HEK293T (cell line): Measurements from ENCODE around the gene HEXIM1.

ENCODE experiments used
- CTCF ChIA-PET: fragments of 350-600 bp; formaldehyde crosslinking; extraction: SDS; loops from one replicate; lab custom pipeline; 2021; ENCODE audit warnings: antibody characterized with exemption, inconsistent platforms; lab: Yijun Ruan, JAX
- POLR2A ChIA-PET: fragments of 350-600 bp; formaldehyde crosslinking; extraction: SDS; loops from one replicate; lab custom pipeline; 2020; ENCODE audit warnings: antibody characterized with exemption, inconsistent platforms; lab: Yijun Ruan, JAX
- DNase-seq: peaks from one replicate; pipeline ENCODE4 v3.0.0; 2012; ENCODE audit warnings: mixed read lengths; ENCODE audit errors: extremely low spot score
- ARNT ChIP-seq: fragments of 450-650 bp; IDR thresholded peaks from 2 replicates; pipeline ENCODE4 v1.6.1; 2017; ENCODE audit warnings: mild to moderate bottlenecking
- BHLHE40 ChIP-seq: fragments of 450-650 bp; IDR thresholded peaks from 2 replicates; pipeline ENCODE4 v1.6.1; 2016; ENCODE audit warnings: mild to moderate bottlenecking, moderate library complexity, borderline replicate concordance
- CTBP1 ChIP-seq: fragments of 450-650 bp; IDR thresholded peaks from 2 replicates; pipeline ENCODE4 v1.6.1; 2016; ENCODE audit warnings: borderline replicate concordance
- ELF4 ChIP-seq: fragments of 450-650 bp; IDR thresholded peaks from 2 replicates; pipeline ENCODE4 v1.6.1; 2017; ENCODE audit warnings: antibody characterized with exemption
- FOXA1 ChIP-seq: fragments of 450-650 bp; IDR thresholded peaks from 2 replicates; pipeline ENCODE4 v1.6.1; 2016; ENCODE audit warnings: mild to moderate bottlenecking
- FOXK2 ChIP-seq: fragments of 450-650 bp; IDR thresholded peaks from 2 replicates; pipeline ENCODE4 v1.6.1; 2016; ENCODE audit warnings: mild to moderate bottlenecking
- FOXM1 ChIP-seq: fragments of 450-650 bp; IDR thresholded peaks from 2 replicates; pipeline ENCODE4 v1.6.1; 2017; ENCODE audit warnings: mild to moderate bottlenecking, borderline replicate concordance
- HDGF ChIP-seq: fragments of 450-650 bp; IDR thresholded peaks from 2 replicates; pipeline ENCODE4 v1.6.1; 2017; ENCODE audit warnings: antibody characterized with exemption, borderline replicate concordance
- L3MBTL2 ChIP-seq: fragments of 450-650 bp; conservative IDR thresholded peaks from 2 replicates; pipeline ENCODE4 v1.6.1; 2016; ENCODE audit warnings: mild to moderate bottlenecking
- LEF1 ChIP-seq: fragments of 450-650 bp; IDR thresholded peaks from 2 replicates; pipeline ENCODE4 v1.6.1; 2017; ENCODE audit warnings: mild to moderate bottlenecking, borderline replicate concordance
- NFRKB ChIP-seq: fragments of 450-650 bp; IDR thresholded peaks from 2 replicates; pipeline ENCODE4 v1.6.1; 2016; ENCODE audit warnings: mild to moderate bottlenecking, moderate library complexity
- SP1 ChIP-seq: fragments of 450-650 bp; IDR thresholded peaks from 2 replicates; pipeline ENCODE4 v1.6.1; 2017
- SUZ12 ChIP-seq: fragments of 450-650 bp; IDR thresholded peaks from 2 replicates; pipeline ENCODE4 v1.6.1; 2016; ENCODE audit warnings: mild to moderate bottlenecking
- TARDBP ChIP-seq: fragments of 450-650 bp; IDR thresholded peaks from 2 replicates; pipeline ENCODE4 v1.6.1; 2016
- ZNF384 ChIP-seq: fragments of 450-650 bp; IDR thresholded peaks from 2 replicates; pipeline ENCODE4 v1.6.1; 2016
- TF ChIP-seq, protein P1 (sequence below): fragments of 450-650 bp; IDR thresholded peaks from 2 replicates; pipeline ENCODE4 v1.6.1; 2016

The HEXIM1 gene

GRCh38 chr17:45197108-45197507 is 48.8 kb downstream of the HEXIM1 start:
- peak; percentile 5 for DNase-seq
- TF ChIP-seq FOXK2 (no peak), CTBP1 (no peak)
- ChIA-PET POLR2A (interaction anchor here (0.7 to 6.8 kb wide), 10 partner anchors 10 to 72 kb away, joined by 3 to 117 read pairs (median 5); partner anchors contain the start of genes ACBD4, HEXIM1 and HEXIM2), CTCF (interaction anchor here (0.5 to 5.8 kb wide), 22 partner anchors 8 to 735 kb away, joined by 3 to 85 read pairs (median 4); partner anchors contain the start of genes ACBD4 and HEXIM1)

DNA sequence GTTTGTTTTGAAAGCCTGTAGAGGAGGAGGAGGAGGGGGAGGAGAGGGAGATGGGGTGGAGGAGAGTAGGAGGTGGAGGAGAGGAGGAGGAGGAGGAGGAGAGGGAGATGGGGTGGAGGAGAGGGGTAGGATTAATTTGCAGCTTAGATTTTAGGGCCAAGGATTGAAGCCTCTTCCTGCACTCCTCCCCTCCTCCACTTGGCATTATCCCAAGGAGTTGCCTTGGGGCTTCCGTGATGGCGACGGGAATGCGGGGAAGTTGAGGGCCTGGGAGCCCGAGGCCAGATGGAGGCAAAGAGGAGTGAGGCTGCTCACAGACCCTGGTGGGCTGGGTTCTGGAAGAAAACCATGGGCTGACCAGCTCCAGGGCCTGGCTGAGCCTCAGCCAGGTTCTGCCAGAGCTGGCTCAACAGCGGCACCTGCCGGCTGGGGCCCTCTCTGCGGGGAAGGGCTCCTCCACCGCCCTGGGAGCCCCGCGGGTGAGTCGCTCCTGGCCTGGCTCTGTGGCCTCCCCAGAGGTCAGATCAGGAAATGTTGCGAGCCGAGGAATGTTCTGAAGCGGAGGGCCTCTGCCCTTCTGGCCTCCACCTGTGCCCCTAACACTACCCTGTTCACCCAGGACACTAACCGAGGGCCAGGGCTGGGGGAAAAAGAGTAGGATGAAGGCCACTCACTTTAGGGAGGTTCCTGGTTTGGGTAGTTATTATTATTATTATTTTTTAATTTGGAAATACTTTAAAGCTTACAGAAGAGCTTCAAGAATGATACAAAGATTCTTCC is 49.5 kb downstream of the HEXIM1 start:
- peak; percentile 94 for DNase-seq
- TF ChIP-seq FOXA1 (no peak), HDGF (peak; percentile 79; the same call in 1 of the 2 replicates)
- ChIA-PET POLR2A (interaction anchor here (0.7 to 6.8 kb wide), 12 partner anchors 8 to 73 kb away, joined by 3 to 117 read pairs (median 4); partner anchors contain the start of genes ACBD4, HEXIM1 and HEXIM2), CTCF (interaction anchor here (0.5 to 5.8 kb wide), 29 partner anchors 9 to 734 kb away, joined by 3 to 85 read pairs (median 4); partner anchors contain the start of genes ACBD4 and HEXIM1)

DNA sequence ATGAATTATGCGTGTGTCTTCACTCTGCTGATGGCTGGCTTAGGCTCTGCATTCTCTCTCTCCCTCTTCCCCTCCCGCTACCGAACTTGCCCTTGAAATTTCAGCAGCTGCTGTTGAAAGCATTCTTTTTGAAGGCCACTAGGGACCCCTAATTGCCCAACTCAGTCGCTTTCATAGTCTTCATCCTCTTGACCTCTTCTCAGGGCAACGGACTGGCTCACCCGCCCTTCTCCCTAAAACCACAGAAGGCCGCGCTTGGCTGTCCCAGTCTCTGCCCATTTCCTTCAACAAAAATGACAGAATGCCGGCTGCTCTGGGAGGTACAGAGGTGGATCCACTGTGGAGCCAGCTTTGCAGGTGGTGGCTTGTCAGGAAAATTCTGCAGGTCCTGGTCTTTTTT is 52.4 kb downstream of the HEXIM1 start:
- ChIA-PET CTCF (interaction anchor here (0.6 to 5.8 kb wide), 5 partner anchors 12 to 65 kb away, joined by 3 to 85 read pairs (median 10); partner anchors contain the start of genes ACBD4 and HEXIM1), POLR2A (interaction anchor here (2.0 to 6.8 kb wide), 2 partner anchors 40 to 50 kb away, joined by 12 to 117 read pairs; partner anchors contain the start of genes HEXIM1 and HEXIM2)
- no peak for TF ChIP-seq CTBP1
- TF ChIP-seq NFRKB: no peak
- no peak for TF ChIP-seq ZNF384
- no peak for TF ChIP-seq FOXA1
- no peak for TF ChIP-seq TARDBP
- no peak for TF ChIP-seq ELF4
- no peak for TF ChIP-seq HDGF
- no peak for TF ChIP-seq ARNT
- TF ChIP-seq FOXK2: no peak
- TF ChIP-seq, protein P1, sequence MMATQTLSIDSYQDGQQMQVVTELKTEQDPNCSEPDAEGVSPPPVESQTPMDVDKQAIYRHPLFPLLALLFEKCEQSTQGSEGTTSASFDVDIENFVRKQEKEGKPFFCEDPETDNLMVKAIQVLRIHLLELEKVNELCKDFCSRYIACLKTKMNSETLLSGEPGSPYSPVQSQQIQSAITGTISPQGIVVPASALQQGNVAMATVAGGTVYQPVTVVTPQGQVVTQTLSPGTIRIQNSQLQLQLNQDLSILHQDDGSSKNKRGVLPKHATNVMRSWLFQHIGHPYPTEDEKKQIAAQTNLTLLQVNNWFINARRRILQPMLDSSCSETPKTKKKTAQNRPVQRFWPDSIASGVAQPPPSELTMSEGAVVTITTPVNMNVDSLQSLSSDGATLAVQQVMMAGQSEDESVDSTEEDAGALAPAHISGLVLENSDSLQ: no peak
- DNase-seq: peak; percentile 11

GRCh38 chr17:45201457-45201856 is 53.2 kb downstream of the HEXIM1 start:
- POLR2A ChIA-PET: interaction anchor here (2.0 to 6.8 kb wide), 2 partner anchors 41 to 51 kb away, joined by 12 to 117 read pairs; partner anchors contain the start of genes HEXIM1 and HEXIM2
- no peak for DNase-seq
- TF ChIP-seq SP1: no peak
- TF ChIP-seq, protein P1: no peak
- no peak for TF ChIP-seq ZNF384
- no peak for TF ChIP-seq FOXA1
- no peak for TF ChIP-seq ARNT
- no peak for TF ChIP-seq LEF1
- no peak for TF ChIP-seq BHLHE40
- TF ChIP-seq ELF4: no peak
- no peak for TF ChIP-seq FOXK2
- no peak for TF ChIP-seq CTBP1
- no peak for TF ChIP-seq HDGF
- no peak for TF ChIP-seq FOXM1
- no peak for TF ChIP-seq NFRKB
- no peak for TF ChIP-seq SUZ12
- no peak for TF ChIP-seq TARDBP
- no peak for TF ChIP-seq L3MBTL2
- CTCF ChIA-PET: interaction anchor here (0.6 to 5.8 kb wide), 4 partner anchors 28 to 1956 kb away, joined by 3 to 85 read pairs (median 8); partner anchors contain the start of genes ACBD4 and HEXIM1
